GM12878 (cell line): Measurements from ENCODE around the gene PRKG1. TPM values are rescaled to one million over a fixed set of nuclear protein-coding genes. Genes with fewer than 3 reads are reported as not detected.

Source experiments
- ATAC-seq: fragments of 200-7000 bp; cut with Tn5 transposase; 3 replicates; pipeline ENCODE4 v1.9.1; 2020; ENCODE audit warnings: mild to moderate bottlenecking, moderate library complexity
- BruUV-seq: library from RNA; stranded (reverse); fragments of 400-500 nt; replicated peaks from 2 replicates; lab custom pipeline; 2021; lab: Mats Ljungman, UMichigan
- CTCF ChIA-PET: fragments of 300-600 bp; sonication (Branson Sonifier 250); formaldehyde crosslinking; extraction: SDS; loops from one replicate; lab custom pipeline; 2021; ENCODE audit warnings: inconsistent platforms; lab: Yijun Ruan, JAX
- POLR2A ChIA-PET: fragments of 350-600 bp; formaldehyde crosslinking; extraction: SDS; loops from one replicate; lab custom pipeline; 2021; ENCODE audit warnings: inconsistent platforms; lab: Charles Lee
- RAD21 ChIA-PET: fragments of 300-600 bp; sonication (Branson Sonifier 250); formaldehyde crosslinking; loops from one replicate; lab custom pipeline; 2023; ENCODE audit warnings: antibody characterized with exemption; ENCODE audit not compliant: unreplicated experiment; lab: Charles Lee
- SMC1A ChIA-PET: fragments of 300-600 bp; sonication (Branson Sonifier 250); formaldehyde crosslinking; loops from one replicate; lab custom pipeline; 2023; ENCODE audit not compliant: unreplicated experiment, uncharacterized antibody; lab: Charles Lee
- DNase-seq: peaks from one replicate; pipeline ENCODE4 v3.0.0-alpha.2; 2011; ENCODE audit warnings: low read depth, low spot score
- FAIRE-seq: peaks from 3 replicates; lab custom pipeline; 2011; peaks lifted over from hg19 to GRCh38; lab: Jason Lieb, UNC
- H2AFZ ChIP-seq: 2 replicates; pipeline ENCODE4 v1.6.0; 2011; ENCODE audit warnings: low read depth, low read length, control low read depth; ENCODE audit not compliant: control insufficient read depth
- H3K27ac ChIP-seq: 2 replicates; pipeline ENCODE4 v1.5.1; 2011; ENCODE audit warnings: control low read depth; ENCODE audit not compliant: control insufficient read depth, insufficient read depth
- H3K27me3 ChIP-seq, 2 experiments: replicated peaks in 1 of 2; 2 replicates each; pipeline versions ENCODE4 v1.6.0 to v1.6.1; 2011; ENCODE audit warnings: low read length in 1 of 2; ENCODE audit not compliant: control insufficient read depth in 2 of 2, insufficient read depth in 2 of 2
- H3K36me3 ChIP-seq, 2 experiments: 2 replicates each; pipeline ENCODE4 v1.5.1; 2011; ENCODE audit warnings: low read length in 1 of 2; ENCODE audit not compliant: control insufficient read depth in 2 of 2, insufficient read depth in 2 of 2
- H3K4me1 ChIP-seq: 2 replicates; pipeline ENCODE4 v1.6.1; 2011; ENCODE audit warnings: mild to moderate bottlenecking, low read length, moderate library complexity, mixed read lengths; ENCODE audit not compliant: control insufficient read depth, insufficient read depth
- H3K4me2 ChIP-seq: 2 replicates; pipeline ENCODE4 v1.6.0; 2011; ENCODE audit warnings: control low read depth; ENCODE audit not compliant: control insufficient read depth, insufficient read depth
- H3K4me3 ChIP-seq: fragments of 200-600 bp; sonication (generic); 2 replicates; pipeline ENCODE4 v1.5.1; 2016
- H3K79me2 ChIP-seq: 2 replicates; pipeline ENCODE4 v1.6.0; 2011; ENCODE audit warnings: low read length; ENCODE audit not compliant: control insufficient read depth, insufficient read depth
- H3K9ac ChIP-seq: 2 replicates; pipeline ENCODE4 v1.8.0; 2011; ENCODE audit warnings: low read length, control low read depth, mixed read lengths; ENCODE audit not compliant: control insufficient read depth, insufficient read depth
- H3K9me3 ChIP-seq: replicated peaks from 3 replicates; pipeline ENCODE4 v1.5.1; 2011; ENCODE audit warnings: mild to moderate bottlenecking, low read length; ENCODE audit not compliant: control insufficient read depth, insufficient read depth
- H4K20me1 ChIP-seq: 2 replicates; pipeline ENCODE4 v1.6.0; 2011; ENCODE audit not compliant: control insufficient read depth, insufficient read depth
- BHLHE40 ChIP-seq, 2 experiments: fragments of 450-650 bp in 1 of 2; IDR thresholded peaks; 2 replicates each; pipeline ENCODE4 v1.6.1; 2011 to 2017; ENCODE audit warnings: low read depth in 2 of 2, borderline replicate concordance in 1 of 2, improper control_type of control experiment in 1 of 2, low read length in 1 of 2, mild to moderate bottlenecking in 1 of 2
- FOXK2 ChIP-seq: fragments of 450-650 bp; IDR thresholded peaks from 2 replicates; pipeline ENCODE4 v1.6.1; 2017; ENCODE audit warnings: mild to moderate bottlenecking, moderate library complexity
- SIN3A ChIP-seq: IDR thresholded peaks from 2 replicates; pipeline ENCODE4 v1.6.1; 2012; ENCODE audit warnings: low read depth, low read length, improper control_type of control experiment
- SMARCA5 ChIP-seq: fragments of 450-650 bp; IDR thresholded peaks from 2 replicates; pipeline ENCODE4 v1.6.1; 2017; ENCODE audit warnings: mild to moderate bottlenecking
- YBX1 ChIP-seq: fragments of 450-650 bp; IDR thresholded peaks from 2 replicates; pipeline ENCODE4 v1.6.1; 2016; ENCODE audit warnings: antibody characterized with exemption
- whole genome bisulfite sequencing: methylation state at CpG from one replicate; pipeline ENCODE4 v1.1.6; 2016; ENCODE audit warnings: low lambda C conversion rate; ENCODE audit not compliant: insufficient replicate concordance, insufficient coverage; ENCODE audit errors: missing lambda C conversion rate; 5-methylcytosine and 5-hydroxymethylcytosine counted together
- in situ Hi-C: fragments of 300-500 bp; cut with MboI; formaldehyde crosslinking; loops from 9 replicates; pipeline ENCODE4 v1.14.3; 2018; ENCODE audit warnings: mixed read lengths
- intact Hi-C: fragments of 100-400 bp; cut with micrococcal nuclease; formaldehyde crosslinking; loops from one replicate; pipeline ENCODE4 v1.14.2; 2022; ENCODE audit not compliant: unreplicated experiment
- polyA plus RNA-seq, 11 experiments: library from polyadenylated mRNA; depleted of rRNA in 4 of 11; unstranded in 6 of 11; stranded (reverse) in 5 of 11; fragments of >200 nt; fragmentation: Nextera tagmentation in 4 of 11; fragmentation: Illumina TruSeq in 1 of 11; extraction: Ambion mirVana in 4 of 11; extraction: Trizol in 1 of 11; gene quantifications; 1 replicate in 1 of 11; 2 replicates in 10 of 11; pipeline versions ENCODE4 v1.2.1 to v1.2.3, GENCODE V29; 2011 to 2016; ENCODE audit warnings: inconsistent platforms in 2 of 11, missing spikeins in 2 of 11, low read depth in 1 of 11
- total RNA-seq, 4 experiments: library from RNA; depleted of rRNA in 3 of 4; stranded (reverse); fragments of >200 nt in 3 of 4; fragmentation: Illumina TruSeq in 1 of 4; extraction: Trizol in 1 of 4; gene quantifications; 2 replicates each; pipeline versions ENCODE4 v1.2.1 to v1.2.3, GENCODE V29; 2013 to 2021
- TF ChIP-seq, protein P1 (sequence below), 3 experiments: IDR thresholded peaks in 2 of 3; conservative IDR thresholded peaks in 1 of 3; 2 replicates each; pipeline ENCODE4 v1.5.1; 2011; ENCODE audit warnings: low read depth in 3 of 3, low read length in 3 of 3, mild to moderate bottlenecking in 3 of 3, control low read depth in 2 of 3, moderate library complexity in 2 of 3, inconsistent platforms in 1 of 3, mixed read lengths in 1 of 3; ENCODE audit not compliant: control insufficient read depth in 2 of 3, insufficient read depth in 1 of 3; ENCODE audit errors: extremely low read depth in 1 of 3
- TF ChIP-seq, protein P2 (sequence below): fragments of 450-650 bp; IDR thresholded peaks from 2 replicates; pipeline ENCODE4 v1.6.1; 2016; ENCODE audit warnings: mild to moderate bottlenecking
- TF ChIP-seq, protein P3 (sequence below): IDR thresholded peaks from 2 replicates; pipeline ENCODE4 v1.6.1; 2012; ENCODE audit warnings: mild to moderate bottlenecking, low read depth, low read length
- TF ChIP-seq, protein P4 (sequence below): IDR thresholded peaks from 2 replicates; pipeline ENCODE4 v1.6.1; 2011; ENCODE audit warnings: borderline replicate concordance, low read depth, mild to moderate bottlenecking, moderate library complexity, mixed read lengths, low read length; ENCODE audit not compliant: insufficient read depth; ENCODE audit errors: extremely low read length

The PRKG1 gene
- total and polyA plus RNA-seq, 10 of the 15 experiments (the other 5 are each of a cell fraction or from before 2014, with no cell fraction given): 0.04 to 0.05 TPM; not detected in 8

DNA sequence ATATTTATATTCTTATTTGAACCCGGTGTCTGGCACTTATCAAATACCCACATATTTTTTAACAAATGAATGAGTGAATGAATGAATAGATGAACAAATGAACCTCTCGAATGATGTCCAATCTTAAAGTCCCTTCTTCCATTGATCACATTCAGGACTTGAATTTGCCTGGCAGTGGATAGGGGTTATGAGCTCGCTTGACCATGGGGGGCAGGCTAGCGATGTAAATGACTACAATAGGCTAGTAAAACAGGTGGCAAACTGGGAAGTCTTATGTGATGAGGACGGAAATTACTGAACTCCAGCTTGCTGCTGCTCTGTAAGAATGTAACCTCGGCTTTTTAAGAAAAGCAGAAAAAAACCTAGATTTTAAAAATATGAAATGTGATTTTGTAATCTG lies 992.1 kb downstream of the PRKG1 start:
- no peaks in the 10 kb centered on the region for H3K79me2 ChIP-seq
- TF ChIP-seq, protein P1, sequence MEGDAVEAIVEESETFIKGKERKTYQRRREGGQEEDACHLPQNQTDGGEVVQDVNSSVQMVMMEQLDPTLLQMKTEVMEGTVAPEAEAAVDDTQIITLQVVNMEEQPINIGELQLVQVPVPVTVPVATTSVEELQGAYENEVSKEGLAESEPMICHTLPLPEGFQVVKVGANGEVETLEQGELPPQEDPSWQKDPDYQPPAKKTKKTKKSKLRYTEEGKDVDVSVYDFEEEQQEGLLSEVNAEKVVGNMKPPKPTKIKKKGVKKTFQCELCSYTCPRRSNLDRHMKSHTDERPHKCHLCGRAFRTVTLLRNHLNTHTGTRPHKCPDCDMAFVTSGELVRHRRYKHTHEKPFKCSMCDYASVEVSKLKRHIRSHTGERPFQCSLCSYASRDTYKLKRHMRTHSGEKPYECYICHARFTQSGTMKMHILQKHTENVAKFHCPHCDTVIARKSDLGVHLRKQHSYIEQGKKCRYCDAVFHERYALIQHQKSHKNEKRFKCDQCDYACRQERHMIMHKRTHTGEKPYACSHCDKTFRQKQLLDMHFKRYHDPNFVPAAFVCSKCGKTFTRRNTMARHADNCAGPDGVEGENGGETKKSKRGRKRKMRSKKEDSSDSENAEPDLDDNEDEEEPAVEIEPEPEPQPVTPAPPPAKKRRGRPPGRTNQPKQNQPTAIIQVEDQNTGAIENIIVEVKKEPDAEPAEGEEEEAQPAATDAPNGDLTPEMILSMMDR (IDR thresholded peaks at IDR 0.05 in 2 of 3, conservative IDR thresholded peaks at IDR 0.05 in 1 of 3; ENCODE audit: control insufficient read depth in 2 of 3, extremely low read depth in 1 of 3, insufficient read depth in 1 of 3, low read depth in 3 of 3, low read length in 3 of 3): 0 out of 6 replicates have a peak, but pooled peaks of 1 of the 3 experiments have one; percentile 7
- TF ChIP-seq YBX1: no peak
- TF ChIP-seq FOXK2: no peak
- 5% methylated on average over 6 of the region's 6 CpGs for WGBS
- in situ Hi-C loops (no loop called here), intact Hi-C loops (no loop called here)
- H3K27ac ChIP-seq: no peak overlapping the region
- no peaks in the 10 kb centered on the region for H3K27me3 ChIP-seq
- H3K4me3 ChIP-seq: no peak overlapping the region
- H4K20me1 ChIP-seq: no peaks in the 10 kb centered on the region
- no peak overlapping the region for H2AFZ ChIP-seq
- no peaks in the 10 kb centered on the region for H3K36me3 ChIP-seq
- H3K9me3 ChIP-seq: no peaks in the 10 kb centered on the region
- ChIA-PET RAD21 (no interaction called here), POLR2A (no interaction called here), CTCF (no interaction called here), SMC1A (interaction anchor here (1.3 kb wide), 1 partner anchor 10 kb away, joined by 3 read pairs; no protein-coding TSS in a partner anchor)
- 0 out of 3 replicates have a peak, but pooled peaks have one; percentile 38 for ATAC-seq
- DNase-seq: no peak
- no TSS peak for BruUV-seq
- no peak overlapping the region for H3K4me2 ChIP-seq
- H3K9ac ChIP-seq: no peak overlapping the region
- FAIRE-seq: no peak
- H3K4me1 ChIP-seq: no peaks in the 10 kb centered on the region

DNA sequence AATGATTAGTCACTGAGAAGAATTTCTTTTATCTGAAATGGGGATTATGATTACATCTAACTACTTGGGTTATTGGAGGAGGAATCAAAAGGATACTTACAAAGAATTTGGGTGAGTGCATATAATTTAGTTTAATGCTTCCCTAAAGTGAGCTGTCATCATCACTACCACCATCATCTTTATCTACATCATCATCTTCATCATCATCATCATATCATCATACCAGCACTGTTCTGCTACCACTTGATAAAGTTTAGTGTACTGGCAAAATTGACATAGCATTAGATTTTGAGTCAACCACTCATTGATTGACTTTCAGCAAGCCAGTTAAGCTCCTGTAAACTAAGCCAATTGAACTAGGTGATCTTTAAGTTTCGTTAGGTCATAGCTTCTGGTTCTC lies 994.2 kb downstream of the PRKG1 start:
- RAD21 ChIA-PET: no interaction called here
- BruUV-seq: no TSS peak
- Histone ChIP-seq H2AFZ (no peak overlapping the region), H3K27ac (no peak overlapping the region), H3K4me2 (no peak overlapping the region), H3K9me3 (no peaks in the 10 kb centered on the region), H3K9ac (no peak overlapping the region), H3K4me3 (no peak overlapping the region), H4K20me1 (no peaks in the 10 kb centered on the region), H3K79me2 (no peaks in the 10 kb centered on the region), H3K36me3 (no peaks in the 10 kb centered on the region), H3K27me3 (no peaks in the 10 kb centered on the region), H3K4me1 (no peaks in the 10 kb centered on the region)
- in situ Hi-C loops: no loop called here
- DNase-seq: no peak
- intact Hi-C loops: no loop called here
- FAIRE-seq: no peak
- CTCF ChIA-PET: interaction anchor here (0.6 kb wide), 2 partner anchors 417 to 642 kb away, joined by 3 read pairs; no protein-coding TSS in a partner anchor
- no peak for ATAC-seq
- SMC1A ChIA-PET: no interaction called here
- POLR2A ChIA-PET: no interaction called here
- 0% methylated on average over 1 of the region's 1 CpG for WGBS
- TF ChIP-seq, protein P2, sequence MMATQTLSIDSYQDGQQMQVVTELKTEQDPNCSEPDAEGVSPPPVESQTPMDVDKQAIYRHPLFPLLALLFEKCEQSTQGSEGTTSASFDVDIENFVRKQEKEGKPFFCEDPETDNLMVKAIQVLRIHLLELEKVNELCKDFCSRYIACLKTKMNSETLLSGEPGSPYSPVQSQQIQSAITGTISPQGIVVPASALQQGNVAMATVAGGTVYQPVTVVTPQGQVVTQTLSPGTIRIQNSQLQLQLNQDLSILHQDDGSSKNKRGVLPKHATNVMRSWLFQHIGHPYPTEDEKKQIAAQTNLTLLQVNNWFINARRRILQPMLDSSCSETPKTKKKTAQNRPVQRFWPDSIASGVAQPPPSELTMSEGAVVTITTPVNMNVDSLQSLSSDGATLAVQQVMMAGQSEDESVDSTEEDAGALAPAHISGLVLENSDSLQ: no peak
- TF ChIP-seq BHLHE40 (IDR thresholded peaks at IDR 0.05; ENCODE audit: borderline replicate concordance in 1 of 2, low read depth in 2 of 2, low read length in 1 of 2) (no peak), SMARCA5 (no peak), SIN3A (no peak)
- TF ChIP-seq, protein P3, sequence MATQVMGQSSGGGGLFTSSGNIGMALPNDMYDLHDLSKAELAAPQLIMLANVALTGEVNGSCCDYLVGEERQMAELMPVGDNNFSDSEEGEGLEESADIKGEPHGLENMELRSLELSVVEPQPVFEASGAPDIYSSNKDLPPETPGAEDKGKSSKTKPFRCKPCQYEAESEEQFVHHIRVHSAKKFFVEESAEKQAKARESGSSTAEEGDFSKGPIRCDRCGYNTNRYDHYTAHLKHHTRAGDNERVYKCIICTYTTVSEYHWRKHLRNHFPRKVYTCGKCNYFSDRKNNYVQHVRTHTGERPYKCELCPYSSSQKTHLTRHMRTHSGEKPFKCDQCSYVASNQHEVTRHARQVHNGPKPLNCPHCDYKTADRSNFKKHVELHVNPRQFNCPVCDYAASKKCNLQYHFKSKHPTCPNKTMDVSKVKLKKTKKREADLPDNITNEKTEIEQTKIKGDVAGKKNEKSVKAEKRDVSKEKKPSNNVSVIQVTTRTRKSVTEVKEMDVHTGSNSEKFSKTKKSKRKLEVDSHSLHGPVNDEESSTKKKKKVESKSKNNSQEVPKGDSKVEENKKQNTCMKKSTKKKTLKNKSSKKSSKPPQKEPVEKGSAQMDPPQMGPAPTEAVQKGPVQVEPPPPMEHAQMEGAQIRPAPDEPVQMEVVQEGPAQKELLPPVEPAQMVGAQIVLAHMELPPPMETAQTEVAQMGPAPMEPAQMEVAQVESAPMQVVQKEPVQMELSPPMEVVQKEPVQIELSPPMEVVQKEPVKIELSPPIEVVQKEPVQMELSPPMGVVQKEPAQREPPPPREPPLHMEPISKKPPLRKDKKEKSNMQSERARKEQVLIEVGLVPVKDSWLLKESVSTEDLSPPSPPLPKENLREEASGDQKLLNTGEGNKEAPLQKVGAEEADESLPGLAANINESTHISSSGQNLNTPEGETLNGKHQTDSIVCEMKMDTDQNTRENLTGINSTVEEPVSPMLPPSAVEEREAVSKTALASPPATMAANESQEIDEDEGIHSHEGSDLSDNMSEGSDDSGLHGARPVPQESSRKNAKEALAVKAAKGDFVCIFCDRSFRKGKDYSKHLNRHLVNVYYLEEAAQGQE: no peak
- TF ChIP-seq, protein P4, sequence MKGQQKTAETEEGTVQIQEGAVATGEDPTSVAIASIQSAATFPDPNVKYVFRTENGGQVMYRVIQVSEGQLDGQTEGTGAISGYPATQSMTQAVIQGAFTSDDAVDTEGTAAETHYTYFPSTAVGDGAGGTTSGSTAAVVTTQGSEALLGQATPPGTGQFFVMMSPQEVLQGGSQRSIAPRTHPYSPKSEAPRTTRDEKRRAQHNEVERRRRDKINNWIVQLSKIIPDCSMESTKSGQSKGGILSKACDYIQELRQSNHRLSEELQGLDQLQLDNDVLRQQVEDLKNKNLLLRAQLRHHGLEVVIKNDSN: no peak
